Activated T-cell treated with anti-CD3 and anti-CD28 coated beads, Interleukin-2, amount 50 U/mL, for 24 hours (primary cell): ENCODE data around the gene WDR73.
"Not testable (repeated sequence)": the region's sequence is repeated elsewhere in the genome, so short reads cannot be mapped to it uniquely, and the experiment has no call there.

Experiments
- DNase-seq: peaks from one replicate; pipeline ENCODE4 v3.0.0-alpha.2; 2020
- H3K27ac Mint-ChIP-seq: 2 replicates; pipeline ENCODE4 v1.8.0; 2020; ENCODE audit warnings: mild to moderate bottlenecking, mixed read lengths
- H3K27me3 Mint-ChIP-seq: 2 replicates; pipeline ENCODE4 v1.8.0; 2020; ENCODE audit warnings: mixed read lengths
- H3K36me3 Mint-ChIP-seq: 2 replicates; pipeline ENCODE4 v1.8.0; 2020; ENCODE audit warnings: low read depth, mixed read lengths
- H3K4me1 Mint-ChIP-seq: 2 replicates; pipeline ENCODE4 v1.8.0; 2020; ENCODE audit warnings: low read depth, mixed read lengths
- H3K4me3 Mint-ChIP-seq: 2 replicates; pipeline ENCODE4 v1.8.0; 2020; ENCODE audit warnings: mild to moderate bottlenecking, moderate library complexity, mixed read lengths
- H3K9me3 Mint-ChIP-seq: 2 replicates; pipeline ENCODE4 v1.8.0; 2020; ENCODE audit warnings: mixed read lengths

Gene WDR73

GRCh38 chr15:84645997-84646396 lies 8.1 kb downstream of the WDR73 start:
- H3K9me3 Mint-ChIP-seq = no peaks in the 10 kb centered on the region
- H3K4me1 Mint-ChIP-seq = peaks cover 16% of the 10 kb centered on the region
- peak overlapping the region; percentile 34 for H3K27ac Mint-ChIP-seq
- no peaks in the 10 kb centered on the region for H3K27me3 Mint-ChIP-seq
- H3K36me3 Mint-ChIP-seq = peaks cover 87% of the 10 kb centered on the region
- H3K4me3 Mint-ChIP-seq = no peak overlapping the region
- no peak for DNase-seq

GRCh38 chr15:84645496-84645895 lies 8.6 kb downstream of the WDR73 start:
- peaks cover 87% of the 10 kb centered on the region for H3K36me3 Mint-ChIP-seq
- no peaks in the 10 kb centered on the region for H3K27me3 Mint-ChIP-seq
- no peak for DNase-seq
- peak overlapping the region; percentile 77 for H3K27ac Mint-ChIP-seq
- peaks cover 20% of the 10 kb centered on the region for H3K4me1 Mint-ChIP-seq
- no peak overlapping the region for H3K4me3 Mint-ChIP-seq
- H3K9me3 Mint-ChIP-seq = no peaks in the 10 kb centered on the region

DNA sequence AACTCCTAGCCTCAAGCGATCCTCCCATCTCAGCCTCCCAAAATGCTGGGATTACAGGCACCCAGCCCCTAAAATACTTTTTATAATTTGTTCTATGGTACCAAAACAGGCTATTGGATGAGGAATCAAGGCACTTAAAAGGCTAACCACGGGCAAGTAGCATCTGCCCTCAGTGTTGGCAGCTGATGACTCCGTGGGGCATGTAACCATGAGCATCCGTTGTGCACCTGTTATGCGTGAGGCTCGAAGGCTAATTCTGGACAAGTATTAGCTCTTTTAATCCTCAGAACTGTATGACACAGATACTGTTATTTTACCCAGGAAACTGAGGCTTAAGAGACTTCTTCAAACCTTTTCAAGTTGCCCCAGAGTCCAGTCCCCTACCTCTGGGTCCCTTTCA lies 10.2 kb downstream of the WDR73 start:
- Mint-ChIP-seq H3K4me3 (no peak overlapping the region), H3K9me3 (no peaks in the 10 kb centered on the region), H3K27ac (peak overlapping the region; percentile 5), H3K36me3 (peaks cover 90% of the 10 kb centered on the region), H3K4me1 (peaks cover 19% of the 10 kb centered on the region), H3K27me3 (no peaks in the 10 kb centered on the region)
- no peak for DNase-seq

- not testable (repeated sequence) for H3K9me3 Mint-ChIP-seq, DNase-seq, H3K27me3 Mint-ChIP-seq, H3K4me3 Mint-ChIP-seq
- Mint-ChIP-seq H3K27ac (peak overlapping the region; percentile 71), H3K36me3 (peaks cover 88% of the 10 kb centered on the region), H3K4me1 (peaks cover 19% of the 10 kb centered on the region)
Measured at GRCh38 chr15:84642640-84643039, 11.4 kb downstream of the WDR73 start.

GRCh38 chr15:84641871-84642270 lies 12.2 kb downstream of the WDR73 start:
- H3K27ac Mint-ChIP-seq = peak overlapping the region; percentile 61
- not testable (repeated sequence) for H3K4me3 Mint-ChIP-seq, H3K9me3 Mint-ChIP-seq, H3K27me3 Mint-ChIP-seq, DNase-seq
- H3K4me1 Mint-ChIP-seq = peaks cover 20% of the 10 kb centered on the region
- H3K36me3 Mint-ChIP-seq = peaks cover 83% of the 10 kb centered on the region

DNA sequence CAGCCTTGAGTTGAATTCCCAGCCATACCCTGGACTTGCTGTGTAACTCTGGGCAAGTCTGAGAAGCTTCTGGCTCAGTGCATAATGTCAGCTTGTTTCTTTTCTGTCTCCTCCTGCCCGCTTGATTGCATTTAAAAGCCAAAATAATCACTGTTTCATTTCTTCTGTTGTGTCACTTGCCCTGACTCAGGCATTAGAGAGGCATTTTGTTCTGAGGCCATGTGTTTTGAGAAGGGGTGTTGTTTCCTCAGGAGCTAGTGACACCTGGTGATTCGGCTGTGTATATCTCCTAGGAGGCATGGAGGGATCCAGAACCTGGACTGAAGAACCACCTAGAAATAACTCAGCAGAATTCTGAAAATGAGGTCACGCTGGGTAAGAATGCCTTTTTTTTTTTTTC lies 16.0 kb downstream of the WDR73 start:
- Mint-ChIP-seq H3K9me3 (no peaks in the 10 kb centered on the region), H3K27me3 (no peaks in the 10 kb centered on the region), H3K27ac (peak overlapping the region; percentile 51), H3K36me3 (peaks cover 75% of the 10 kb centered on the region), H3K4me3 (no peak overlapping the region), H3K4me1 (peaks cover 46% of the 10 kb centered on the region)
- no peak for DNase-seq

DNA sequence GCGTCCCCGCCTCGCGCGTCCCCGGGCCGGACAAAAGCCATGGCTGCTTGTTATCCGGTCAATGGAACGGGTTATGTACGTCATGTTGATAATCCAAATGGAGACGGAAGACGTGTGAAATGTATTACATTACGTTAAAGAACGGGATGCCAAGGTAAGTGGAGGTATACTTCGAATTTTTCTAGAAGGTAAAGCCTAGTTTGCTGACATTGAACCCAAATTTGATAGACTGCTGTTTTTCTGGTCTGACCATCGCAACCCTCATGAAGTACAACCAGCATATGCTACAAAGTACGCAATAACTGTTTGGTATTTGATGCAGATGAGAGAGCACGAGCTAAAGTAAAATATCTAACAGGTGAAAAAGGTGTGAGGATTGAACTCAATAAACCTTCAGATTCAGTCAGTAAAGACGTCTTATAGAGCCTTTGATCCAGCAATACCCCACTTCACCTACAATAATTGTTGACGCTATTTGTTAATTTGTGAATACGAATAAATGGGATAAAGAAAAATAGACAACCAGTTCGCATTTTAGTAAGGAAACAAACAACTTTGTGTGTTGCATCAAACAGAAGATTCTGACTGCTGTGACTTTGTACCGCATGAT lies 19.8 kb downstream of the WDR73 start:
- H3K4me1 Mint-ChIP-seq = peaks cover 58% of the 10 kb centered on the region
- no peak for DNase-seq
- H3K27ac Mint-ChIP-seq = peak overlapping the region; percentile 70
- peak overlapping the region; percentile 78 for H3K4me3 Mint-ChIP-seq
- no peaks in the 10 kb centered on the region for H3K9me3 Mint-ChIP-seq
- no peaks in the 10 kb centered on the region for H3K27me3 Mint-ChIP-seq
- H3K36me3 Mint-ChIP-seq = peaks cover 54% of the 10 kb centered on the region

GRCh38 chr15:84633311-84634227 lies 20.5 kb downstream of the WDR73 start:
- H3K27me3 Mint-ChIP-seq = no peaks in the 10 kb centered on the region
- peaks cover 58% of the 10 kb centered on the region for H3K4me1 Mint-ChIP-seq
- DNase-seq = peak; percentile 83
- H3K4me3 Mint-ChIP-seq = peak overlapping the region; percentile 91
- peaks cover 48% of the 10 kb centered on the region for H3K36me3 Mint-ChIP-seq
- H3K9me3 Mint-ChIP-seq = no peaks in the 10 kb centered on the region
- peak overlapping the region; percentile 94 for H3K27ac Mint-ChIP-seq

DNA sequence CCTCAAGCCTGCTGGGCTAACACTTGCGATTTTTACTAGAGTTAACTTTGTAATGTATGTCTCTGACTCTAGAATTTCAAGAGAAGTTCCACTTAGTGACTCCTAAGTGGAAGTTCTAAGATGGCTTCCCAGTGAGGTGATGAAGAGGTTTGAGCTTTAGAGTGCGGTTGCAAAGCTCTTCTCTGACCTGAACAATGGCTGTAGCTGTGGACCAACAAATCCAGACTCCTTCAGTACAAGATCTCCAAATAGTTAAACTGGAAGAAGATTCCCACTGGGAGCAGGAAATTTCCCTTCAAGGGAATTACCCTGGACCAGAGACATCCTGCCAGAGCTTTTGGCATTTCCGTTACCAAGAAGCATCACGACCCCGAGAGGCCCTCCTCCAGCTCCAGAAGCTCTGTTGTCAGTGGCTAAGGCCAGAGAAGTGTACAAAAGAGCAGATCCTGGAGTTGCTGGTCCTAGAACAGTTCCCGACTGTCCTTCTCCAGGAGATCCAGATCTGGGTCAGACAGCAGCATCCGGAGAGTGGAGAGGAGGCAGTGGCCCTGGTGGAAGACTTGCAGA lies 22.3 kb downstream of the WDR73 start:
- no peak for DNase-seq
- H3K27me3 Mint-ChIP-seq = no peaks in the 10 kb centered on the region
- H3K4me3 Mint-ChIP-seq = peak overlapping the region; percentile 91
- peak overlapping the region; percentile 94 for H3K27ac Mint-ChIP-seq
- H3K36me3 Mint-ChIP-seq = peaks cover 36% of the 10 kb centered on the region
- H3K9me3 Mint-ChIP-seq = no peaks in the 10 kb centered on the region
- H3K4me1 Mint-ChIP-seq = peaks cover 47% of the 10 kb centered on the region

- Mint-ChIP-seq H3K27me3 (no peaks in the 10 kb centered on the region), H3K36me3 (peaks cover 20% of the 10 kb centered on the region), H3K27ac (no peak overlapping the region), H3K4me1 (peaks cover 22% of the 10 kb centered on the region), H3K9me3 (no peaks in the 10 kb centered on the region), H3K4me3 (no peak overlapping the region)
- DNase-seq = no peak
Measured at GRCh38 chr15:84629033-84629432, 25.1 kb downstream of the WDR73 start.

GRCh38 chr15:84625123-84625522 lies 29.0 kb downstream of the WDR73 start:
- Mint-ChIP-seq H3K27me3 (no peaks in the 10 kb centered on the region), H3K9me3 (peaks cover 21% of the 10 kb centered on the region), H3K4me1 (peaks cover 1% of the 10 kb centered on the region), H3K4me3 (no peak overlapping the region), H3K27ac (no peak overlapping the region), H3K36me3 (peaks cover 38% of the 10 kb centered on the region)
- no peak for DNase-seq

GRCh38 chr15:84624359-84624758 lies 29.7 kb downstream of the WDR73 start:
- peak overlapping the region; percentile 4 for H3K27ac Mint-ChIP-seq
- H3K9me3 Mint-ChIP-seq = peaks cover 26% of the 10 kb centered on the region

DNA sequence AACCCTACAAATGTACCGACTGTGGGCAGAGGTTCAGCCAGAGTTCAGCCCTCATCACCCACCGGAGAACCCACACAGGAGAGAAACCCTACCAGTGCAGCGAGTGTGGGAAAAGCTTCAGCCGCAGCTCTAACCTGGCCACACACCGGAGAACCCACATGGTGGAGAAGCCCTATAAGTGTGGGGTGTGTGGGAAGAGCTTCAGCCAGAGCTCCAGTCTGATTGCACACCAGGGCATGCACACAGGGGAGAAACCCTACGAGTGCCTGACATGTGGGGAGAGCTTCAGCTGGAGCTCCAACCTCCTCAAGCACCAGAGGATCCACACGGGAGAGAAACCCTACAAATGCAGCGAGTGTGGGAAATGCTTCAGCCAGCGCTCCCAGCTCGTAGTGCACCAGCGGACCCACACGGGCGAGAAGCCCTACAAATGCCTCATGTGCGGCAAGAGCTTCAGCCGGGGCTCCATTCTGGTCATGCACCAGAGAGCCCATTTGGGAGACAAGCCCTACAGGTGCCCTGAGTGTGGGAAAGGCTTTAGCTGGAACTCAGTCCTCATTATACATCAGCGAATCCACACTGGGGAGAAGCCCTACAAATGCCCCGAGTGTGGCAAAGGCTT lies 32.6 kb downstream of the WDR73 start:
- Mint-ChIP-seq H3K36me3 (peaks cover 52% of the 10 kb centered on the region), H3K9me3 (peaks cover 27% of the 10 kb centered on the region), H3K4me3 (no peak overlapping the region), H3K27me3 (no peaks in the 10 kb centered on the region), H3K4me1 (no peaks in the 10 kb centered on the region), H3K27ac (no peak overlapping the region)
- DNase-seq = no peak

More at GRCh38 chr15:84624359-84624758, 29.7 kb downstream of the WDR73 start:
- Mint-ChIP-seq H3K36me3 (peaks cover 45% of the 10 kb centered on the region), H3K4me3 (no peak overlapping the region), H3K4me1 (no peaks in the 10 kb centered on the region), H3K27me3 (no peaks in the 10 kb centered on the region)
- no peak for DNase-seq

- no peak for DNase-seq
- no peaks in the 10 kb centered on the region for H3K27me3 Mint-ChIP-seq
- peaks cover 3% of the 10 kb centered on the region for H3K4me1 Mint-ChIP-seq
- H3K27ac Mint-ChIP-seq = no peak overlapping the region
- peaks cover 54% of the 10 kb centered on the region for H3K36me3 Mint-ChIP-seq
- no peak overlapping the region for H3K4me3 Mint-ChIP-seq
- peaks cover 27% of the 10 kb centered on the region for H3K9me3 Mint-ChIP-seq
Measured at GRCh38 chr15:84620626-84621025, 33.5 kb downstream of the WDR73 start.
